ENCODE measurements around the gene PDCD11. TPM values are rescaled to one million over a fixed set of nuclear protein-coding genes. Genes with fewer than 3 reads are reported as not detected.
"Not testable (repeated sequence)": the region's sequence is repeated elsewhere in the genome, so short reads cannot be mapped to it uniquely, and the experiment has no call there.

Gene PDCD11
- total RNA-seq, 2 donors from 2014 or later, result 13.0 to 32.0 TPM

GRCh38 chr10:103355906-103356599 is 40.4 kb upstream of the PDCD11 start:
- no peak overlapping the region for H3K27ac ChIP-seq
- H3K4me1 ChIP-seq, result peaks cover 5% of the 10 kb centered on the region
- WGBS, 2 donors, result 68 to 75% methylated on average over 5 of the region's 5 CpGs
- H3K27me3 ChIP-seq, result no peaks in the 10 kb centered on the region
- no peak for DNase-seq
- no peaks in the 10 kb centered on the region for H3K9me3 ChIP-seq
- ATAC-seq, result no peak
- H3K4me3 ChIP-seq, result no peak overlapping the region
- TF ChIP-seq POLR2A (IDR thresholded peaks at IDR 0.05) (no peak), CTCF (IDR thresholded peaks at IDR 0.05) (no peak)
- no peaks in the 10 kb centered on the region for H3K36me3 ChIP-seq (replicated peaks in 1 of 2; ENCODE audit: insufficient read depth in 1 of 2, low read depth in 2 of 2)
- intact Hi-C loops (cut with DNase I), result no loop called here

- intact Hi-C loops (cut with DNase I); H3K9me3 ChIP-seq: not testable (repeated sequence)
These were observed 36.9 kb upstream of the PDCD11 start for GRCh38 chr10:103359493-103359892.

DNA sequence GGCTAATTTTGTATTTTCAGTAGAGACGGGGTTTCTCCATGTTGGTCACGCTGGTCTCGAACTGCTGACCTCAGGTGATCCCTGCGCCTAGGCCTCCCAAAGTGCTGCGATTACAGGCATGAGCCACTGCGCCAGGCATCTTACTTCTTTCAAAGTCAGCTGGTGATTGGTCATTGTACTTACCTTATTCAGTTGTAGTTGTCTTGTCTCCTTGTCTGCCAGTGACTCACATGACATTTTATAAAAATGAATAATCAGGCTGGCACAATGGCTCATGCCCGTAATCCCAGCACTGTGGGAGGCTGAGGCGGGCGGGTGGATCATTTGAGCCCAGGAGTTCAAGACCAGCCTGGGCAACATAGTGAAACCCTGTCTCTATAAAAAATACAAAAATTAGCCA is 35.6 kb upstream of the PDCD11 start:
- ATAC-seq; H3K36me3 ChIP-seq (replicated peaks in 1 of 2; ENCODE audit: insufficient read depth in 1 of 2, low read depth in 2 of 2); H3K27ac ChIP-seq; DNase-seq; H3K4me1 ChIP-seq; H3K27me3 ChIP-seq; H3K9me3 ChIP-seq; H3K4me3 ChIP-seq; intact Hi-C loops (cut with DNase I): not testable (repeated sequence)
- 80 to 89% methylated on average over 9 of the region's 9 CpGs for WGBS, 2 donors

More at GRCh38 chr10:103359493-103359892, 36.9 kb upstream of the PDCD11 start:
- H3K27me3 ChIP-seq; ATAC-seq; H3K4me3 ChIP-seq; DNase-seq; H3K27ac ChIP-seq; H3K36me3 ChIP-seq (replicated peaks in 1 of 2; ENCODE audit: insufficient read depth in 1 of 2, low read depth in 2 of 2); H3K4me1 ChIP-seq: not testable (repeated sequence)
- 87 to 88% methylated on average over 4 of the region's 4 CpGs for WGBS, 2 donors

DNA sequence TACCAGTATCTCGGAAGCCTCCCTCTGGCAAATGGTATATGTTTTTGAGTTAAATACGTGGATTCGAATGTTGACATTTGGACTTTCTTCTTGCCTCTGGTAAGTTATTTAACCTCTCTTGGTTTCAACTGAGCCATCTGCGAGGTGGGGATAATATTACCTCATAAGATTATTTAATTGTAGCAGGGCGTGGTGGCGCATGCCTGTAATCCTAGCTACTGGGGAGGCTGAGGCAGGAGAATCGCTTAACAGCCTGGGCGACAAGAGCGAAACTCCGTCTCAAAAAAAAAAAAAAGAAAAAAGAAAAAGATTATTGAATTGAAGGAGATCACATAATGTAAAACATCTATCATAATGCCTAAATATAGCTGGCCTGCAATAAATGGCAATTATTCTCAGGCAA is 29.0 kb upstream of the PDCD11 start:
- H3K36me3 ChIP-seq (replicated peaks in 1 of 2; ENCODE audit: insufficient read depth in 1 of 2, low read depth in 2 of 2), result no peaks in the 10 kb centered on the region
- peaks cover 27% of the 10 kb centered on the region for H3K4me1 ChIP-seq
- H3K9me3 ChIP-seq, result no peaks in the 10 kb centered on the region
- 40 to 42% methylated on average over 10 of the region's 10 CpGs for WGBS, 2 donors
- no peak for TF ChIP-seq POLR2A (IDR thresholded peaks at IDR 0.05)
- no peak for TF ChIP-seq CTCF (IDR thresholded peaks at IDR 0.05)
- ATAC-seq (peak; percentile 1), DNase-seq (no peak)
- H3K4me3 ChIP-seq, result peak overlapping the region; percentile 15 to 89
- H3K27ac ChIP-seq, result peak overlapping the region; percentile 53 to 87 (median 77)
- H3K27me3 ChIP-seq, result no peaks in the 10 kb centered on the region
- intact Hi-C loops (cut with DNase I), result no loop called here

- Histone ChIP-seq H3K4me3 (peak within 1 kb of the TSS; percentile 64 to 89), H3K4me1 (peaks cover 27% of the 10 kb centered on the region), H3K36me3 (replicated peaks in 1 of 2; ENCODE audit: insufficient read depth in 1 of 2, low read depth in 2 of 2) (no peaks in the 10 kb centered on the region), H3K27ac (peak within 1 kb of the TSS; percentile 53 to 87 (median 77)), H3K27me3 (no peaks in the 10 kb centered on the region), H3K9me3 (no peaks in the 10 kb centered on the region)
- peak; percentile 96 for ATAC-seq
- WGBS, 2 donors, result 0 to 1% methylated on average over 18 to 76 of the region's 81 CpGs
- intact Hi-C loops (cut with DNase I), result no loop called here
- peak; percentile 91 to 96 (median 92) for DNase-seq
- peak; percentile 77 to 92 (median 88) for TF ChIP-seq POLR2A (IDR thresholded peaks at IDR 0.05)
- TF ChIP-seq CTCF (IDR thresholded peaks at IDR 0.05), result peak in 1 of 7 experiments; percentile 20
These were observed 28.5 kb upstream of the PDCD11 start, which contains the start of gene TAF5 for GRCh38 chr10:103367782-103368518. Gene TAF5 (plus strand): TSS chr10:103367976. CDS start chr10:103367990, 14 bp downstream.
